ENCODE results near the gene QDPR. TPM values are rescaled to one million over a fixed set of nuclear protein-coding genes. Genes with fewer than 3 reads are reported as not detected.

Gene QDPR
- polyA plus RNA-seq, 1 of the 3 experiments (the other 2 are of a cell fraction): 83.1 TPM

GRCh38 chr4:17528551-17529165 is 16.8 kb upstream of the QDPR start:
- Histone ChIP-seq H3K36me3 (replicated peaks in 1 of 2; ENCODE audit: control insufficient read depth in 1 of 2, insufficient read depth in 2 of 2, low read length in 1 of 2) (no peaks in the 10 kb centered on the region), H3K79me2 (ENCODE audit: insufficient read depth) (no peaks in the 10 kb centered on the region), H3F3A (replicated peaks; ENCODE audit: insufficient read depth) (no peaks in the 10 kb centered on the region), H3K9ac (no peak overlapping the region), H3K9me2 (no peaks in the 10 kb centered on the region), H3K4me1 (ENCODE audit: control insufficient read depth in 1 of 2, insufficient read depth in 2 of 2, low read depth in 1 of 2, low read length in 1 of 2) (no peaks in the 10 kb centered on the region; a peak in 1 of 4 replicates), H4K20me1 (ENCODE audit: insufficient read depth) (no peaks in the 10 kb centered on the region), H2AFZ (ENCODE audit: low read depth) (no peak overlapping the region), H3K4me2 (no peak overlapping the region), H3K9me3 (no peaks in the 10 kb centered on the region), H3K27me3 (ENCODE audit: insufficient read depth) (peaks cover 4% of the 10 kb centered on the region; the same call in 1 of the 2 replicates), H3K4me3 (ENCODE audit: low read depth in 2 of 2, low read length in 1 of 2) (no peak overlapping the region), H3K27ac (ENCODE audit: low read depth in 2 of 2, low read length in 1 of 2) (no peak overlapping the region)
- ChIA-PET POLR2A (no interaction called here), CTCF (interaction anchor here (1.7 to 2.4 kb wide), 2 partner anchors 16 to 20 kb away, joined by 10 to 11 read pairs; partner anchors contain the start of gene QDPR)
- 79% methylated on average over 10 of the region's 10 CpGs for WGBS (ENCODE audit: low lambda C conversion rate)
- no peak for DNase-seq
- no peak for TF ChIP-seq SMC3 (IDR thresholded peaks at IDR 0.05; ENCODE audit: low read depth, low read length)
- no peak for TF ChIP-seq RFX5 (IDR thresholded peaks at IDR 0.05; ENCODE audit: low read length)
- TF ChIP-seq SIN3A (IDR thresholded peaks at IDR 0.05; ENCODE audit: borderline replicate concordance, low read depth, low read length): no peak
- TF ChIP-seq GATA2 (CRISPR knock-in tag; IDR thresholded peaks at IDR 0.05): no peak
- no peak for TF ChIP-seq FOXM1 (IDR thresholded peaks at IDR 0.05; ENCODE audit: low read depth)
- TF ChIP-seq GABPA (IDR thresholded peaks at IDR 0.05; ENCODE audit: low read depth): no peak
- TF ChIP-seq MXI1 (IDR thresholded peaks at IDR 0.05; ENCODE audit: low read depth, low read length): no peak
- TF ChIP-seq POLR2AphosphoS5 (IDR thresholded peaks at IDR 0.05; ENCODE audit: low read depth, low read length): no peak
- TF ChIP-seq USF2 (IDR thresholded peaks at IDR 0.05; ENCODE audit: borderline replicate concordance, low read depth, low read length): no peak
- no peak for TF ChIP-seq EP300 (IDR thresholded peaks at IDR 0.05; ENCODE audit: borderline replicate concordance in 1 of 2, low read depth in 1 of 2, low read length in 1 of 2)
- TF ChIP-seq, protein P1, sequence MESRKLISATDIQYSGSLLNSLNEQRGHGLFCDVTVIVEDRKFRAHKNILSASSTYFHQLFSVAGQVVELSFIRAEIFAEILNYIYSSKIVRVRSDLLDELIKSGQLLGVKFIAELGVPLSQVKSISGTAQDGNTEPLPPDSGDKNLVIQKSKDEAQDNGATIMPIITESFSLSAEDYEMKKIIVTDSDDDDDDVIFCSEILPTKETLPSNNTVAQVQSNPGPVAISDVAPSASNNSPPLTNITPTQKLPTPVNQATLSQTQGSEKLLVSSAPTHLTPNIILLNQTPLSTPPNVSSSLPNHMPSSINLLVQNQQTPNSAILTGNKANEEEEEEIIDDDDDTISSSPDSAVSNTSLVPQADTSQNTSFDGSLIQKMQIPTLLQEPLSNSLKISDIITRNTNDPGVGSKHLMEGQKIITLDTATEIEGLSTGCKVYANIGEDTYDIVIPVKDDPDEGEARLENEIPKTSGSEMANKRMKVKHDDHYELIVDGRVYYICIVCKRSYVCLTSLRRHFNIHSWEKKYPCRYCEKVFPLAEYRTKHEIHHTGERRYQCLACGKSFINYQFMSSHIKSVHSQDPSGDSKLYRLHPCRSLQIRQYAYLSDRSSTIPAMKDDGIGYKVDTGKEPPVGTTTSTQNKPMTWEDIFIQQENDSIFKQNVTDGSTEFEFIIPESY (IDR thresholded peaks at IDR 0.05; ENCODE audit: borderline replicate concordance, low read depth): no peak
- TF ChIP-seq NRF1 (IDR thresholded peaks at IDR 0.05; ENCODE audit: low read depth, low read length): no peak
- no peak for TF ChIP-seq EZH2phosphoT487 (IDR thresholded peaks at IDR 0.05; ENCODE audit: borderline replicate concordance, low read depth)
- TF ChIP-seq REST (IDR thresholded peaks at IDR 0.05; ENCODE audit: low read depth, low read length): no peak
- no peak for TF ChIP-seq MAX (IDR thresholded peaks at IDR 0.05; ENCODE audit: low read depth)
- no peak for TF ChIP-seq RXRA (IDR thresholded peaks at IDR 0.05; ENCODE audit: borderline replicate concordance, low read depth)
